ENCODE results near the gene TMEM184A. TPM values are rescaled to one million over a fixed set of nuclear protein-coding genes. Genes with fewer than 3 reads are reported as not detected.

Gene TMEM184A
- total RNA-seq, 1 donor from 2014 or later = 8.6 TPM

DNA sequence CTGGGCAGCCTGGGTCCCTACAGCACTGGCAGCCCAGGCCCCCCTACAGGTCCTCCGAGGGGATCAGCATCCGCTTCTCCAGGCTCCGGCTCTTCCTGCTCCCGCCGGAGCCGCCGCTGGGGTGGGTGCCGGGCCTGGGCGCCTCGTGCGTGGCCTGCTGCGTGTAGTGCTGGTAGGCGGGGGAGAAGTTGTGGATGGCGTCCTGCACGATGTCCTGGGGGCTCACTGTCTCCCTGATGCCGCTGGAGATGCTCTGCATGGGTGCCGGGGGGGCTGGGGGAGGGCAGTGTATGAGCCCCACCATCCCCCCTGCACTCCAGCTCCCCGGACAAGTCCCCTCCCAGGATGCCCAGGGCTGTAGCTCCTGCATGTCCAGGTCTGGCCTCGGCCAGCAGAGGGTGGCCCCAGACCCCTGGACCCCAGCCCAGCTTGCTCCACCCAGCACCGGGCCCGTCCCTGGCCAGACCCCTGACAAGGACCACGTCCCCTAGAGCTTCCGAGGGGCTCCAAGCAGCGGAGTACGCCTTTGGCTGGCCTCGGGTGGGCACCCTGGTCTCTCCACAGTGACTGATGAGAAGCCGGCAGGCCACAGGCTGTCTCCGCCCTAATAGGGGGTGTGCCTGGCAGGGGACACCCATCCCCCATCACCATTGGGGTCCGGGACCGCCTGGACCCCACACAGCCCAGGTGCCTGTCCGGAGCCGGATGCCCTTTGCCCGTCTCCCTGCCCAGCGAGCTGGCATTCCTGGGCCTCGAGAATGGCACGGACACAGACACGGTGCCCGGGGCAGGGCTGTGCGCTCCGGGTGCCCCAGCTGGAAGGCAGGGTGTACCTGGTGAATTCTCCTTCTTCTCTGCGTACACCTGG is 8.9 kb downstream of the TMEM184A start:
- H3K4me1 Mint-ChIP-seq (ENCODE audit: low read depth) = no peaks in the 10 kb centered on the region
- H3K4me3 Mint-ChIP-seq (ENCODE audit: low read depth) = no peak overlapping the region
- DNase-seq (ENCODE audit: low spot score, unreplicated experiment) = no peak
- H3K27ac Mint-ChIP-seq = no peak overlapping the region
- no peaks in the 10 kb centered on the region for H3K9me3 Mint-ChIP-seq (ENCODE audit: low read depth)
- TF ChIP-seq, protein P1, sequence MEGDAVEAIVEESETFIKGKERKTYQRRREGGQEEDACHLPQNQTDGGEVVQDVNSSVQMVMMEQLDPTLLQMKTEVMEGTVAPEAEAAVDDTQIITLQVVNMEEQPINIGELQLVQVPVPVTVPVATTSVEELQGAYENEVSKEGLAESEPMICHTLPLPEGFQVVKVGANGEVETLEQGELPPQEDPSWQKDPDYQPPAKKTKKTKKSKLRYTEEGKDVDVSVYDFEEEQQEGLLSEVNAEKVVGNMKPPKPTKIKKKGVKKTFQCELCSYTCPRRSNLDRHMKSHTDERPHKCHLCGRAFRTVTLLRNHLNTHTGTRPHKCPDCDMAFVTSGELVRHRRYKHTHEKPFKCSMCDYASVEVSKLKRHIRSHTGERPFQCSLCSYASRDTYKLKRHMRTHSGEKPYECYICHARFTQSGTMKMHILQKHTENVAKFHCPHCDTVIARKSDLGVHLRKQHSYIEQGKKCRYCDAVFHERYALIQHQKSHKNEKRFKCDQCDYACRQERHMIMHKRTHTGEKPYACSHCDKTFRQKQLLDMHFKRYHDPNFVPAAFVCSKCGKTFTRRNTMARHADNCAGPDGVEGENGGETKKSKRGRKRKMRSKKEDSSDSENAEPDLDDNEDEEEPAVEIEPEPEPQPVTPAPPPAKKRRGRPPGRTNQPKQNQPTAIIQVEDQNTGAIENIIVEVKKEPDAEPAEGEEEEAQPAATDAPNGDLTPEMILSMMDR (IDR thresholded peaks at IDR 0.05; ENCODE audit: unreplicated experiment) = no peak
- no peaks in the 10 kb centered on the region for H3K36me3 Mint-ChIP-seq (ENCODE audit: insufficient read depth)
- no peaks in the 10 kb centered on the region for H3K27me3 Mint-ChIP-seq

GRCh38 chr7:1546274-1546908 is 9.6 kb downstream of the TMEM184A start:
- Mint-ChIP-seq H3K4me1 (ENCODE audit: low read depth) (no peaks in the 10 kb centered on the region), H3K36me3 (ENCODE audit: insufficient read depth) (no peaks in the 10 kb centered on the region), H3K27me3 (no peaks in the 10 kb centered on the region), H3K27ac (no peak overlapping the region), H3K4me3 (ENCODE audit: low read depth) (no peak overlapping the region), H3K9me3 (ENCODE audit: low read depth) (no peaks in the 10 kb centered on the region)
- DNase-seq (ENCODE audit: low spot score, unreplicated experiment) = no peak
- TF ChIP-seq, protein P1 (IDR thresholded peaks at IDR 0.05; ENCODE audit: unreplicated experiment) = no peak

DNA sequence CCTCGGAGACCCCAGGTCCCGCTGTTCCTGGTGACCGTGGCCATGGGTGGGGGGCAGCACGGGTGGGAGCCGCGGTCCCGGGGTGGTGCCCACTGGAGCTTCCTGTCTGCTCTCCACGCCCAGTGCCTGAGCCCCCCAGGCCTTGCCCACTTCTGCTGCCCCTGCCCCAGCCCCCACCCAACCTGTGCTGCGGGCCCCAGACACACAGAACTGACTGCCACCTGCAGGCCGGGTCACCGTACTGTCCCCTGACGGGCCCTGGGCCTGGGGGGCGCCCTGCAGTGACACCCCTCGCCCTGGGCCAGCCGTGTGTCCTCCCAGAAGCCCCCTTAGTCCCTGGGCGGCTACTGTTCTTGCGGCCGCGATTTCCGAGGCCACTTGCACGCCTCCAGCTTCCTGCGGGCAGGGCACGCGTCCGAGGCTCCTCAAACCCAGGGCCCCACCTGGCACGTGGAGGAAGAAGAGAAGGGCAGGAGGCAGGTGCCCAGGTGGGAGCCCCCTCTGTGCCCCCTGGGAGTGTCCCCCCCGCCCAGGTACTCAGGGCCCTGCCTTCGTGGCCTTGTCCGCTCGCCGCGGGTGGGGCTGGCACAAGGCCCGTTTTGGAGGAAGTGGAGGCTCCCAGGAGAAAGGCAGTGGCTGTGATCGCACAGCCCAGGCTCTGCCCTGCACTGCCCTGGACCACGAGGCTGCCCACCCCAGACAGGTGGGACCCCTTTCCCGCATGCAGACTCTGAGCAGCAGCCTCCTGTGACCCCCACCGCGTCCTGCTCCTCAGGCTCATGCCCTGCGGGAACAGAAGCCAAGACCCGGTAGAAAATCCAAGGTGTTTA is 10.4 kb downstream of the TMEM184A start:
- H3K36me3 Mint-ChIP-seq (ENCODE audit: insufficient read depth) = no peaks in the 10 kb centered on the region
- H3K4me1 Mint-ChIP-seq (ENCODE audit: low read depth) = no peaks in the 10 kb centered on the region
- H3K27me3 Mint-ChIP-seq = no peaks in the 10 kb centered on the region
- H3K9me3 Mint-ChIP-seq (ENCODE audit: low read depth) = no peaks in the 10 kb centered on the region
- TF ChIP-seq, protein P1 (IDR thresholded peaks at IDR 0.05; ENCODE audit: unreplicated experiment) = no peak
- H3K4me3 Mint-ChIP-seq (ENCODE audit: low read depth) = no peak overlapping the region
- no peak for DNase-seq (ENCODE audit: low spot score, unreplicated experiment)
- H3K27ac Mint-ChIP-seq = no peak overlapping the region

- Mint-ChIP-seq H3K4me1 (ENCODE audit: low read depth) (no peaks in the 10 kb centered on the region), H3K4me3 (ENCODE audit: low read depth) (no peak overlapping the region), H3K36me3 (ENCODE audit: insufficient read depth) (no peaks in the 10 kb centered on the region), H3K27me3 (no peaks in the 10 kb centered on the region), H3K9me3 (ENCODE audit: low read depth) (no peaks in the 10 kb centered on the region), H3K27ac (no peak overlapping the region)
- TF ChIP-seq, protein P1 (IDR thresholded peaks at IDR 0.05; ENCODE audit: unreplicated experiment) = no peak
- DNase-seq (ENCODE audit: low spot score, unreplicated experiment) = no peak
Measured at GRCh38 chr7:1544896-1545416, 11.0 kb downstream of the TMEM184A start.
